Renal cortex interstitium (tissue), 11 donors: ENCODE results near the gene UFD1. TPM values are rescaled to one million over a fixed set of nuclear protein-coding genes. Genes with fewer than 3 reads are reported as not detected.

ENCODE experiments used
- DNase-seq, 11 donors: peaks; one replicate each; pipeline ENCODE4 v3.0.0-alpha.2; 2013; ENCODE audit warnings: low read depth in 9 of 11, low spot score in 4 of 11; ENCODE audit errors: extremely low read depth in 1 of 11
- polyA plus RNA-seq, 3 donors: library from polyadenylated mRNA; unstranded; fragments of 120-200 nt; gene quantifications; one replicate each; pipeline ENCODE4 v1.2.1, GENCODE V29; 2013; ENCODE audit not compliant: insufficient read length in 3 of 3

Gene UFD1
- polyA plus RNA-seq, 3 donors = 62.1 to 65.5 (median 62.9) TPM

GRCh38 chr22:19480789-19481188 is 1.8 kb upstream of the UFD1 start:
- no peak for DNase-seq

- DNase-seq = no peak
These were observed 1.2 kb upstream of the UFD1 start for GRCh38 chr22:19480173-19480568.

- peak; percentile 93 to 99 (median 98) for DNase-seq
These were observed 571 bp upstream of the UFD1 start, which contains the start of gene CDC45 for GRCh38 chr22:19479355-19480172. CDC45 (plus strand) TSS chr22:19479920; CDS start chr22:19479969, 49 bp downstream.

- DNase-seq = no peak
These were observed 720 bp downstream of the UFD1 start for GRCh38 chr22:19478045-19478900.

GRCh38 chr22:19477321-19478044 is 1.5 kb downstream of the UFD1 start:
- DNase-seq = no peak

GRCh38 chr22:19476023-19476422 is 3.0 kb downstream of the UFD1 start:
- DNase-seq = no peak

GRCh38 chr22:19473578-19473977 is 5.4 kb downstream of the UFD1 start:
- DNase-seq = no peak

- no peak for DNase-seq
These were observed 6.8 kb downstream of the UFD1 start for GRCh38 chr22:19472233-19472632.

GRCh38 chr22:19471572-19471971 is 7.4 kb downstream of the UFD1 start:
- no peak for DNase-seq

- no peak for DNase-seq
These were observed 9.0 kb downstream of the UFD1 start for GRCh38 chr22:19470010-19470409.

GRCh38 chr22:19469421-19469820 is 9.6 kb downstream of the UFD1 start:
- DNase-seq = no peak

- DNase-seq = no peak
These were observed 11.1 kb downstream of the UFD1 start for GRCh38 chr22:19467912-19468311.

GRCh38 chr22:19466848-19467752 is 11.9 kb downstream of the UFD1 start:
- DNase-seq = no peak

- no peak for DNase-seq
These were observed 12.8 kb downstream of the UFD1 start for GRCh38 chr22:19466126-19466716.

GRCh38 chr22:19464975-19465374 is 14.0 kb downstream of the UFD1 start:
- no peak for DNase-seq

- no peak for DNase-seq
These were observed 14.4 kb downstream of the UFD1 start for GRCh38 chr22:19464546-19464945.

- DNase-seq = no peak
These were observed 15.2 kb downstream of the UFD1 start for GRCh38 chr22:19463491-19464469.
